Liver (tissue), 3 donors: ENCODE measurements around the gene ANKRA2.

Experiments
- CTCF ChIP-seq: fragments of 150-350 bp; IDR thresholded peaks from 2 replicates; pipeline ENCODE4 v1.5.1; 2017; ENCODE audit warnings: improper control_type of control experiment, low read depth, low read length; ENCODE audit not compliant: missing input control
- EGR1 ChIP-seq, 2 donors: IDR thresholded peaks; 2 replicates each; pipeline ENCODE4 v1.6.1; 2016 to 2018; ENCODE audit warnings: antibody characterized with exemption in 2 of 2, low read depth in 2 of 2
- GABPA ChIP-seq, 2 donors: IDR thresholded peaks in 1 of 2; conservative IDR thresholded peaks in 1 of 2; 2 replicates each; pipeline ENCODE4 v1.6.1; 2016; ENCODE audit warnings: antibody characterized with exemption in 2 of 2, mild to moderate bottlenecking in 1 of 2, moderate library complexity in 1 of 2
- JUND ChIP-seq, 2 donors: IDR thresholded peaks; 2 replicates each; pipeline ENCODE4 v1.6.1; 2016; ENCODE audit warnings: antibody characterized with exemption in 2 of 2
- MAX ChIP-seq: IDR thresholded peaks from 2 replicates; pipeline ENCODE4 v1.6.1; 2016; ENCODE audit warnings: antibody characterized with exemption
- NR2F2 ChIP-seq: IDR thresholded peaks from 2 replicates; pipeline ENCODE4 v1.6.1; 2016; ENCODE audit warnings: antibody characterized with exemption
- RAD21 ChIP-seq, 2 donors: IDR thresholded peaks; 2 replicates each; pipeline ENCODE4 v1.6.1; 2016; ENCODE audit warnings: antibody characterized with exemption in 2 of 2, mild to moderate bottlenecking in 2 of 2
- REST ChIP-seq: IDR thresholded peaks from 2 replicates; pipeline ENCODE4 v1.6.1; 2016; ENCODE audit warnings: antibody characterized with exemption, mild to moderate bottlenecking
- RXRA ChIP-seq, 2 donors: IDR thresholded peaks; 2 replicates each; pipeline ENCODE4 v1.6.1; 2017 to 2018; ENCODE audit warnings: antibody characterized with exemption in 2 of 2, mild to moderate bottlenecking in 1 of 2
- SP1 ChIP-seq: IDR thresholded peaks from 2 replicates; pipeline ENCODE4 v1.6.1; 2018; ENCODE audit warnings: antibody characterized with exemption, mild to moderate bottlenecking
- TAF1 ChIP-seq: conservative IDR thresholded peaks from 2 replicates; pipeline ENCODE4 v1.6.1; 2016; ENCODE audit warnings: antibody characterized with exemption, mild to moderate bottlenecking
- ZBTB33 ChIP-seq: IDR thresholded peaks from 2 replicates; pipeline ENCODE4 v1.6.1; 2016; ENCODE audit warnings: antibody characterized with exemption
- TF ChIP-seq, protein P1 (sequence below): IDR thresholded peaks from 2 replicates; pipeline ENCODE4 v1.6.1; 2016; ENCODE audit warnings: antibody characterized with exemption
- donor health status: healthy.
- donor health status: healthy.

GRCh38 chr5:73558950-73559349 lies 6.5 kb downstream of the ANKRA2 start:
- no peak for TF ChIP-seq MAX
- TF ChIP-seq CTCF = no peak
- no peak for TF ChIP-seq ZBTB33
- no peak for TF ChIP-seq NR2F2
- TF ChIP-seq REST = no peak
- TF ChIP-seq RAD21 (IDR thresholded peaks at IDR 0.05) = no peak
- TF ChIP-seq TAF1 = no peak
- TF ChIP-seq SP1 = no peak
- TF ChIP-seq RXRA (IDR thresholded peaks at IDR 0.05) = no peak
- TF ChIP-seq, protein P1, sequence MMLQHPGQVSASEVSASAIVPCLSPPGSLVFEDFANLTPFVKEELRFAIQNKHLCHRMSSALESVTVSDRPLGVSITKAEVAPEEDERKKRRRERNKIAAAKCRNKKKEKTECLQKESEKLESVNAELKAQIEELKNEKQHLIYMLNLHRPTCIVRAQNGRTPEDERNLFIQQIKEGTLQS = no peak
- no peak for TF ChIP-seq EGR1 (IDR thresholded peaks at IDR 0.05; ENCODE audit: low read depth in 2 of 2)
- TF ChIP-seq JUND (IDR thresholded peaks at IDR 0.05) = no peak
- no peak for TF ChIP-seq GABPA (IDR thresholded peaks at IDR 0.05 in 1 of 2, conservative IDR thresholded peaks at IDR 0.05 in 1 of 2)
